Measurements from ENCODE around the gene PIP4K2A. TPM values are rescaled to one million over a fixed set of nuclear protein-coding genes. Genes with fewer than 3 reads are reported as not detected.

Gene PIP4K2A
- total and polyA plus RNA-seq, 2 experiments from 2014 or later: 39.9 to 40.1 TPM

GRCh38 chr10:22598478-22598877 lies 115.9 kb downstream of the PIP4K2A start:
- no peak for TF ChIP-seq EZH2phosphoT487 (IDR thresholded peaks at IDR 0.05; ENCODE audit: unreplicated experiment)
- no peak for TF ChIP-seq REST (IDR thresholded peaks at IDR 0.05; ENCODE audit: unreplicated experiment)
- no peak for TF ChIP-seq STAT1 (IDR thresholded peaks at IDR 0.05; ENCODE audit: unreplicated experiment)
- TF ChIP-seq, protein P1, sequence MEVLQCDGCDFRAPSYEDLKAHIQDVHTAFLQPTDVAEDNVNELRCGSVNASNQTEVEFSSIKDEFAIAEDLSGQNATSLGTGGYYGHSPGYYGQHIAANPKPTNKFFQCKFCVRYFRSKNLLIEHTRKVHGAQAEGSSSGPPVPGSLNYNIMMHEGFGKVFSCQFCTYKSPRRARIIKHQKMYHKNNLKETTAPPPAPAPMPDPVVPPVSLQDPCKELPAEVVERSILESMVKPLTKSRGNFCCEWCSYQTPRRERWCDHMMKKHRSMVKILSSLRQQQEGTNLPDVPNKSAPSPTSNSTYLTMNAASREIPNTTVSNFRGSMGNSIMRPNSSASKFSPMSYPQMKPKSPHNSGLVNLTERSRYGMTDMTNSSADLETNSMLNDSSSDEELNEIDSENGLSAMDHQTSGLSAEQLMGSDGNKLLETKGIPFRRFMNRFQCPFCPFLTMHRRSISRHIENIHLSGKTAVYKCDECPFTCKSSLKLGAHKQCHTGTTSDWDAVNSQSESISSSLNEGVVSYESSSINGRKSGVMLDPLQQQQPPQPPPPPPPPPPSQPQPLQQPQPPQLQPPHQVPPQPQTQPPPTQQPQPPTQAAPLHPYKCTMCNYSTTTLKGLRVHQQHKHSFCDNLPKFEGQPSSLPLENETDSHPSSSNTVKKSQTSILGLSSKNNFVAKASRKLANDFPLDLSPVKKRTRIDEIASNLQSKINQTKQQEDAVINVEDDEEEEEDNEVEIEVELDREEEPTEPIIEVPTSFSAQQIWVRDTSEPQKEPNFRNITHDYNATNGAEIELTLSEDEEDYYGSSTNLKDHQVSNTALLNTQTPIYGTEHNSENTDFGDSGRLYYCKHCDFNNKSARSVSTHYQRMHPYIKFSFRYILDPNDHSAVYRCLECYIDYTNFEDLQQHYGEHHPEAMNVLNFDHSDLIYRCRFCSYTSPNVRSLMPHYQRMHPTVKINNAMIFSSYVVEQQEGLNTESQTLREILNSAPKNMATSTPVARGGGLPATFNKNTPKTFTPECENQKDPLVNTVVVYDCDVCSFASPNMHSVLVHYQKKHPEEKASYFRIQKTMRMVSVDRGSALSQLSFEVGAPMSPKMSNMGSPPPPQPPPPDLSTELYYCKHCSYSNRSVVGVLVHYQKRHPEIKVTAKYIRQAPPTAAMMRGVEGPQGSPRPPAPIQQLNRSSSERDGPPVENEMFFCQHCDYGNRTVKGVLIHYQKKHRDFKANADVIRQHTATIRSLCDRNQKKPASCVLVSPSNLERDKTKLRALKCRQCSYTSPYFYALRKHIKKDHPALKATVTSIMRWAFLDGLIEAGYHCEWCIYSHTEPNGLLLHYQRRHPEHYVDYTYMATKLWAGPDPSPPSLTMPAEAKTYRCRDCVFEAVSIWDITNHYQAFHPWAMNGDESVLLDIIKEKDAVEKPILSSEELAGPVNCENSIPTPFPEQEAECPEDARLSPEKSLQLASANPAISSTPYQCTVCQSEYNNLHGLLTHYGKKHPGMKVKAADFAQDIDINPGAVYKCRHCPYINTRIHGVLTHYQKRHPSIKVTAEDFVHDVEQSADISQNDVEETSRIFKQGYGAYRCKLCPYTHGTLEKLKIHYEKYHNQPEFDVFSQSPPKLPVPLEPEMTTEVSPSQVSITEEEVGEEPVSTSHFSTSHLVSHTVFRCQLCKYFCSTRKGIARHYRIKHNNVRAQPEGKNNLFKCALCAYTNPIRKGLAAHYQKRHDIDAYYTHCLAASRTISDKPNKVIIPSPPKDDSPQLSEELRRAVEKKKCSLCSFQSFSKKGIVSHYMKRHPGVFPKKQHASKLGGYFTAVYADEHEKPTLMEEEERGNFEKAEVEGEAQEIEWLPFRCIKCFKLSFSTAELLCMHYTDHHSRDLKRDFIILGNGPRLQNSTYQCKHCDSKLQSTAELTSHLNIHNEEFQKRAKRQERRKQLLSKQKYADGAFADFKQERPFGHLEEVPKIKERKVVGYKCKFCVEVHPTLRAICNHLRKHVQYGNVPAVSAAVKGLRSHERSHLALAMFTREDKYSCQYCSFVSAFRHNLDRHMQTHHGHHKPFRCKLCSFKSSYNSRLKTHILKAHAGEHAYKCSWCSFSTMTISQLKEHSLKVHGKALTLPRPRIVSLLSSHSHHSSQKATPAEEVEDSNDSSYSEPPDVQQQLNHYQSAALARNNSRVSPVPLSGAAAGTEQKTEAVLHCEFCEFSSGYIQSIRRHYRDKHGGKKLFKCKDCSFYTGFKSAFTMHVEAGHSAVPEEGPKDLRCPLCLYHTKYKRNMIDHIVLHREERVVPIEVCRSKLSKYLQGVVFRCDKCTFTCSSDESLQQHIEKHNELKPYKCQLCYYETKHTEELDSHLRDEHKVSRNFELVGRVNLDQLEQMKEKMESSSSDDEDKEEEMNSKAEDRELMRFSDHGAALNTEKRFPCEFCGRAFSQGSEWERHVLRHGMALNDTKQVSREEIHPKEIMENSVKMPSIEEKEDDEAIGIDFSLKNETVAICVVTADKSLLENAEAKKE (CRISPR knock-in tag; IDR thresholded peaks at IDR 0.05): no peak
- no peak for TF ChIP-seq EZH2 (IDR thresholded peaks at IDR 0.05; ENCODE audit: low read depth, unreplicated experiment)
- TF ChIP-seq ZNF331 (CRISPR knock-in tag; IDR thresholded peaks at IDR 0.05; ENCODE audit: low read depth): no peak
- TF ChIP-seq ETS1 (IDR thresholded peaks at IDR 0.05): no peak
- Mint-ChIP-seq H3K4me3 (no peak overlapping the region), H3K36me3 (ENCODE audit: low read depth) (no peaks in the 10 kb centered on the region; the same call in 2 of the 3 replicates), H3K4me1 (peaks cover 23% of the 10 kb centered on the region), H3K27ac (no peak overlapping the region), H3K9me3 (no peaks in the 10 kb centered on the region), H3K27me3 (ENCODE audit: insufficient read depth, low read depth, poor library complexity) (peaks cover 1% of the 10 kb centered on the region)
- no peaks in the 10 kb centered on the region for H3K9me2 ChIP-seq (ENCODE audit: insufficient read depth)
- H3K4me1 ChIP-seq (ENCODE audit: insufficient read depth): peaks cover 18% of the 10 kb centered on the region
- H3K4me2 ChIP-seq: no peak overlapping the region
- no peaks in the 10 kb centered on the region for H3K27me3 ChIP-seq (ENCODE audit: insufficient read depth)
- no peaks in the 10 kb centered on the region for H3F3A ChIP-seq (replicated peaks; ENCODE audit: low read depth)
- peaks cover 4% of the 10 kb centered on the region for H4K20me1 ChIP-seq (replicated peaks; ENCODE audit: insufficient read depth)
- no peak for DNase-seq (ENCODE audit: low spot score)
- H3K27ac ChIP-seq (ENCODE audit: low read depth): no peak overlapping the region
- peaks cover 23% of the 10 kb centered on the region for H3K79me2 ChIP-seq (replicated peaks; ENCODE audit: insufficient read depth)
- H3K36me3 ChIP-seq (ENCODE audit: insufficient read depth): no peaks in the 10 kb centered on the region
- ATAC-seq: no peak
- H3K4me3 ChIP-seq: no peak overlapping the region
- no peak overlapping the region for H2AFZ ChIP-seq
